NCI-H187 treated with DMSO at 0.1 percent for 48 hours (cell line): ENCODE results near the gene CDH2.

Experiments used
- DNase-seq: peaks from one replicate; lab custom pipeline; 2025; lab: John Stamatoyannopoulos, UW

The CDH2 gene

GRCh38 chr18:28168725-28169124, 8.2 kb downstream of the CDH2 start:
- no peak for DNase-seq

DNA sequence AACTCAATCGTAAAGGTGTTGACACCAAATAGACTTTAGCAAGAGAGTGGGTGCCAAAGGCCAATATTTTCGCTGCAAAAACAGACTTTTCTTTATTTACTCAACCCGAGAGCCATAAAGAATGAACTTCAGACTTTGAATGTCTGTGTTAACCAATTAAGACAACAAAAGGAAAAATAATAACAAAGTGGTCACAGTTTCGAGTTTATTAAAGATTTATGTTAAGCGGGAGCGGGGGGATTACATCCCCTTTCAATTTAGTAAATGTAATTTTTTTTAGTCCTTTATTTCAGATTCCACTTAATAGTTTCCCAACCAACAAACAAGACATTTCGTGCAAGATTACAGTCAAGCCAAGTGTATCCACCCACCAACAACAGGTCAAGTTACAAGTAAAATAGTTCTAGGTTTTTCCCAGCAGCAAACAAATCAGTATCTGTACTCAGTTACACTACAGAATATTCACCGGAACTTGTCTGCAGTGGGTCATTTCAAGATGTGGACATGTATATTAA, 9.0 kb downstream of the CDH2 start:
- DNase-seq = no peak

- no peak for DNase-seq
These were observed 12.0 kb downstream of the CDH2 start for GRCh38 chr18:28164771-28165483.

- no peak for DNase-seq
These were observed 13.6 kb downstream of the CDH2 start for GRCh38 chr18:28163201-28163775.

- no peak for DNase-seq
These were observed 15.0 kb downstream of the CDH2 start for GRCh38 chr18:28161608-28162599.

GRCh38 chr18:28159055-28159454, 17.9 kb downstream of the CDH2 start:
- no peak for DNase-seq

DNA sequence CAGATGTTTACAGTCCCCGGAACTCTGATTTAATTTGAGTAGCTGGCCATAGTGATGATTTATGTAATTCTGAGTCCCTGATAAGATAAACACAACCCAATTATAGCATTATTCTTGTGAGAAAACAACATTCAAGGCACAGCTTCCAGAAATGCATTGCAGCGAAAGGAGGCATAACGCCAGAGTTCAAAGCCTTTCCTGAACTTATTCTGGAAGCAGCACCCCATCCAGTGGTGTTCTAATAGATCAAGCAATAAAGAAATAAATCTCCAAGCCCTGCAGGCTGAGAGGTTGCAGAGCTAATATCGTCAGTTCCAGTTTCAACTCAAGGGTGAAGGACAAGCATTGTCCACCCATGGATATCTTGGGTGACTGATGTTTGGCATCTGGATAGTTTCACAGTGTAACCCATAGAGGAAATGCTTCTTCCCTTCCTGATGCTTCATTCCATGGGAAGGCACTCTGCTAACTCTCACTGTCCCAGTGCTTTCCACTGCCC, 18.8 kb downstream of the CDH2 start:
- no peak for DNase-seq

- DNase-seq = no peak
These were observed 23.4 kb downstream of the CDH2 start for GRCh38 chr18:28153485-28154065.

- no peak for DNase-seq
These were observed 24.2 kb downstream of the CDH2 start for GRCh38 chr18:28152754-28153153.

DNA sequence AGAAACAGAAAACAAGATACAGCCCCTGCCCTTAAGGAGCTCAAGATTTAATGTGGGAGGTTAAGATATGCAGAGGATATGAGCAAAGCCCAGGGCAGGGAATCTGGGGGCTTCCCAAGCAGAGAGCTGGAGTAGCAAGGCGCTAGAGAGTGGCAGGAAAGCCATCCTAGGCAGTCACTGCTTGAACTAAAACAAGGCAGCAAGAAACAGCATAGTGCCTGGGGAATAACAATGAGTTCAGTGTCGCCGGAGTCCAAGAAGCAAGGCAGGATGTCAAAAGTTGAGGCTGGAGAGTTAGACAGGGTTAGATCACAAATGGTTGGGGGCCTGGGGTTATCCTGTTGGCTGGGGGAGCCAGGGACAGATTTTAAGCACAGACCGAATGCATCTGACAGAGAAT, 24.6 kb downstream of the CDH2 start:
- no peak for DNase-seq

DNA sequence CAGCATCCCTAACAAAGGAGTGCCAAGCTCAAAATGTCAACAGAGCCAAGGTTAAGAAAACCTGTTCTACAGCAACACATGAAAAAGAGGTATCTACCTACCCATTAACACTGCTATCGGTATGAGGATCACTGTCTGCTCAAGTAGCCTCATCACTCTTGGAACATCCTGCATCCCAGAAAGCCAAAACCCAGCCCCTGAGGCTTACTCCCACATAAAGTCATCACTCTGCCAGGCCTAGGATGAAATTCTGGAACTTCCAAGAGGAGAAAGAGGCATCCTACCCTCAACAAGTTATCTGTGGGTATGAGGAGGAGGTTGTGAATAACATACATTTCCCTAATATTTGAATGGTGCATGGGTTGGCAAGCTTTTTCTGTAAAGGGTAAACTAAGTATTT, 25.5 kb downstream of the CDH2 start:
- DNase-seq = no peak

DNA sequence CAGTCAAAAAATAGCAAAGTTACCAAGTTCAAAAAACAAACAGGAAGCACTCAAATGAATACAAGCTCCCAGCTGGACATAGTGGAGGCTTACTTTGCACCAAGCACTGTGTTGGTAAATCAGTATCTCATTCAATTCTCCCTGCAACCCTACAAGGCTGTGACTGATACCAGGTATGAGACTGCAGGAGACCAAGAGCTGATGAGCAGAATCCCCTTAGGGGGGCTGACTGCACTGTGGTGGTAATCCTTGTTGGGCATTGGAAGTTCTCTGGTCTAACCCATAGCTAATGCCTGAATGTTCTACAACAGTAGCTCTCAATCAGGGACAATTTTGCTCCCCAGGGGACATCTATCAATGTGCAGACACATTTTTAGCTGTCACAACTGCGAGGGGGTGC, 26.0 kb downstream of the CDH2 start:
- DNase-seq = no peak

- no peak for DNase-seq
These were observed 27.0 kb downstream of the CDH2 start for GRCh38 chr18:28149810-28150420.

DNA sequence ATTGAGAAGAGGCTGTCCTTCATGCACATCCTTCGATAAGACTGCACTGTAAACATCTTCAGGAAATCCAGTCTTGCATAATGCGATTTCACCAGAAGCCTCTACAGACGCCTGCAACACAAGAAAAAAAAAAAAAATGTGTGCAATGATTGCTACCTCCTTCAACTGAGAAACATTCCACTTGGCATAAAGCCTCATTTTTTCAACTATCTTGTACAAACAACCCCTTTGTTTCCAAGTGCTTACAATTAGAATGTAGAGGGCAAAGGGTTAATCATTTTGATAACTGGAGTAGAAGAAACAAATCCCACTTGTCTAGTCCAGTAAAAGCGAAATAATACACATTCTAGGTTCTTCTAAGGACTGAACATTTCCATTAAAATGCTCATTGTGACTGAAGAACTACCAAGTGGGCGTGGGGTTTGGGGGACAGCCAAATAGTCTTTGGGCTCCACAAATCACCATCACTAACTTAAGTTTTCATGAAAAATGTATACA, 29.2 kb downstream of the CDH2 start:
- no peak for DNase-seq

DNA sequence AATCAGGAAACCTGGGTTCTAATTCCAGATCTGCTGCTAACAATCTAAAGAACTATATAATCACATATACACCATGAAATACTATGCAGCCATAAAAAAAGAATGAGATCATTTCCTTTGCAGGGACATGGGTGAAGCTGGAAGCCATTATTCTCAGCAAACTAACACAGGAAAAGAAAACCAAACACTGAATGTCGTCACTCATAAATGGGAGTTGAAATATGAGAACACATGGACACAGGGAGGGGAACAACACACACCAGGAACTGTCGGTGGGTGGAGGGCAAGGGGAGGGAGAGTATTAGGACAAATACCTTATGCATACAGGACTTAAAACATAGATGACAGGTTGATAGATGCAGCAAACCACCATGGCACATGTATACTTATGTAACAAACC, 33.2 kb downstream of the CDH2 start:
- no peak for DNase-seq

GRCh38 chr18:28138816-28139215, 38.1 kb downstream of the CDH2 start:
- DNase-seq = no peak

- DNase-seq = no peak
These were observed 40.9 kb downstream of the CDH2 start for GRCh38 chr18:28136071-28136470.

DNA sequence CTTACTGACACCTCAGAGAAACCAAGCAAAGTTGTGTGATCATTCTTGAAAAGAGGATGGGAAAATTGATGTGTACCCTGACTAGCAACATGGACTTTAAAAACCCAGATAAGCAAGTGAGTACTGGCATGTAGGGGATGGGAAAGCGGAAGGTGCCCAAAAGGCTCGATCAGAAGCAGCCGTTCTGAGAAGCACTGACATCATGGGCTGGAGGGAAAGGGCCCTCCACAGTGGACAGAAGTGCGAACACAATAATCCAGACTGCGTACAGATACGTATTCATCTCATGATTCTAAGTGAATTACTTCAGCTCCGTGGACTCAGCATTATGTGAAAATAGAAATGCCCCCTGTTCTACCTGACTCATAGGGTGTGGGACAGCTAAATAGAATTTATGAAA, 42.2 kb downstream of the CDH2 start:
- no peak for DNase-seq

- DNase-seq = no peak
These were observed 44.8 kb downstream of the CDH2 start for GRCh38 chr18:28132084-28132483.

GRCh38 chr18:28128659-28128980, 48.3 kb downstream of the CDH2 start:
- no peak for DNase-seq
